NT2/D1 (cell line): ENCODE results near the gene MAP3K20.

ENCODE experiments used
- SUZ12 ChIP-seq: IDR thresholded peaks from 2 replicates; pipeline ENCODE4 v1.6.1; 2011; ENCODE audit not compliant: insufficient read length, insufficient read depth; ENCODE audit errors: extremely low read depth
- YY1 ChIP-seq: IDR thresholded peaks from 2 replicates; pipeline ENCODE4 v1.6.1; 2011; ENCODE audit not compliant: insufficient read length, insufficient read depth
- ZNF274 ChIP-seq: IDR thresholded peaks from 2 replicates; pipeline ENCODE4 v1.6.1; 2011; ENCODE audit warnings: mild to moderate bottlenecking, low read depth, low read length

GRCh38 chr2:173034143-173034542 is 41.5 kb upstream of the MAP3K20 start:
- TF ChIP-seq YY1 (no peak), ZNF274 (no peak), SUZ12 (no peak)
